SK-N-SH treated with all-trans-retinoic acid at 6 μM for 48 hours (cell line): Measurements from ENCODE around the gene VAMP5.

Experiments
- BACH2 ChIP-seq: fragments of 250-450 bp; sonication (Bioruptor Pico); IDR thresholded peaks from 2 replicates; pipeline ENCODE4 v1.9.0; 2021; ENCODE audit warnings: mild to moderate bottlenecking, borderline replicate concordance
- CSDC2 ChIP-seq: fragments of 250-450 bp; sonication (Bioruptor Pico); IDR thresholded peaks from 2 replicates; pipeline ENCODE4 v1.5.0; 2020; ENCODE audit warnings: mild to moderate bottlenecking, moderate library complexity
- PPARA ChIP-seq: fragments of 250-450 bp; sonication (Bioruptor Pico); IDR thresholded peaks from 2 replicates; pipeline ENCODE4 v1.5.0; 2020; ENCODE audit warnings: mild to moderate bottlenecking, borderline replicate concordance
- RARB ChIP-seq: fragments of 250-450 bp; sonication (Bioruptor Pico); IDR thresholded peaks from 2 replicates; pipeline ENCODE4 v1.8.0; 2021; ENCODE audit warnings: mild to moderate bottlenecking, moderate library complexity
- TOX ChIP-seq: fragments of 250-450 bp; sonication (Bioruptor Pico); IDR thresholded peaks from 2 replicates; pipeline ENCODE4 v1.8.0; 2021; ENCODE audit warnings: mild to moderate bottlenecking, moderate library complexity, borderline replicate concordance
- ZFP3 ChIP-seq: fragments of 250-450 bp; sonication (Bioruptor Pico); IDR thresholded peaks from 2 replicates; pipeline ENCODE4 v1.5.0; 2020; ENCODE audit warnings: mild to moderate bottlenecking, moderate library complexity
- ZNF565 ChIP-seq: fragments of 450-650 bp; formaldehyde crosslinking; conservative IDR thresholded peaks from 2 replicates; pipeline ENCODE4 v1.5.0; 2020; ENCODE audit warnings: low read depth, mild to moderate bottlenecking, moderate library complexity
- ZNF8 ChIP-seq: fragments of 450-650 bp; formaldehyde crosslinking; IDR thresholded peaks from 2 replicates; pipeline ENCODE4 v1.5.0; 2020; ENCODE audit warnings: mild to moderate bottlenecking, moderate library complexity
- TF ChIP-seq, protein P1 (sequence below): fragments of 250-450 bp; sonication (Bioruptor Pico); IDR thresholded peaks from 2 replicates; pipeline ENCODE4 v1.5.1; 2020; ENCODE audit warnings: low read depth, mild to moderate bottlenecking, moderate library complexity
- TF ChIP-seq, protein P2 (sequence below): fragments of 250-450 bp; sonication (Bioruptor Pico); IDR thresholded peaks from 2 replicates; pipeline ENCODE4 v1.8.0; 2021; ENCODE audit warnings: low read depth, mild to moderate bottlenecking, moderate library complexity, borderline replicate concordance
- TF ChIP-seq, protein P3 (sequence below): fragments of 250-450 bp; sonication (Bioruptor Pico); IDR thresholded peaks from 2 replicates; pipeline ENCODE4 v1.5.0; 2020; ENCODE audit warnings: mild to moderate bottlenecking, moderate library complexity
- TF ChIP-seq, protein P4 (sequence below): fragments of 250-450 bp; sonication (Bioruptor Pico); IDR thresholded peaks from 2 replicates; pipeline ENCODE4 v1.8.0; 2020; ENCODE audit warnings: mild to moderate bottlenecking, moderate library complexity, borderline replicate concordance

DNA sequence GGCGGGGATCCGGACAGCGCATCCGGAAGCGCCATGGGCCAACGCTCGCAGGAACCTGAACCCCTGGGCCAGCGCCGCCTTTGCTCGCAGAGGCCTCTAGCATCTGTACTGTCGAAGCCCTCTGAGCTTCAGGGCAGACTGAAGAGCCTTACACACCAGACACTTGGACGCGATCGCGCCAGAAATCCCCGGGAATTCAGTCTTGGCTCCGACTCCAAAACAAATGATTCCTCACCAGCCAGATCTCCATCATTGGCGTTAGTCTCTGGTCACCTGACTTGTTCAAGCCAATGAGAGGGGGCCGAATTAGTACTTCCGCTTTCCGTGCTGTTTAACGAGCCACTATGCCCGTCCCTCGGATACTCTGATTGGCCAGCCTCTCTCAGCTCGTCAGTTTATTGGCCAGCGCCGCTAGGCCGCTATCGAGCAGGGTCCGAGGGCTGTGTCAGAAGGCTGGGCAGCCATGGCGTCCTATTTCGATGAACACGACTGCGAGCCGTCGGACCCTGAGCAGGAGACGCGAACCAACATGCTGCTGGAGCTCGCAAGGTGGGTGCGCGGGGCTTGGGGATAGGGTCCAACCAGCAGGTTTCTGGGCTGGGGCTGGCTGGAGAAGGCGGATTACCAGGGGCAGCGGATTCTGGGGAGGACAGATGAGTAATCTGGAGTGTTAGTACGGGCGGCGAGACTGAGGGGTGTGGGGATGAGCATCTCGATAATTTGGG is 11.2 kb downstream of the VAMP5 start, which contains the start of gene RNF181:
- TF ChIP-seq ZFP3 (CRISPR knock-in tag) (no peak), PPARA (no peak), RARB (CRISPR knock-in tag) (no peak), CSDC2 (CRISPR knock-in tag) (no peak), ZNF8 (CRISPR knock-in tag) (no peak), ZNF565 (no peak), BACH2 (no peak), TOX (CRISPR knock-in tag) (no peak)
- TF ChIP-seq, protein P1, sequence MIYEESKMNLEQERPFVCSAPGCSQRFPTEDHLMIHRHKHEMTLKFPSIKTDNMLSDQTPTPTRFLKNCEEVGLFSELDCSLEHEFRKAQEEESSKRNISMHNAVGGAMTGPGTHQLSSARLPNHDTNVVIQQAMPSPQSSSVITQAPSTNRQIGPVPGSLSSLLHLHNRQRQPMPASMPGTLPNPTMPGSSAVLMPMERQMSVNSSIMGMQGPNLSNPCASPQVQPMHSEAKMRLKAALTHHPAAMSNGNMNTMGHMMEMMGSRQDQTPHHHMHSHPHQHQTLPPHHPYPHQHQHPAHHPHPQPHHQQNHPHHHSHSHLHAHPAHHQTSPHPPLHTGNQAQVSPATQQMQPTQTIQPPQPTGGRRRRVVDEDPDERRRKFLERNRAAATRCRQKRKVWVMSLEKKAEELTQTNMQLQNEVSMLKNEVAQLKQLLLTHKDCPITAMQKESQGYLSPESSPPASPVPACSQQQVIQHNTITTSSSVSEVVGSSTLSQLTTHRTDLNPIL (CRISPR knock-in tag): no peak
- TF ChIP-seq, protein P2, sequence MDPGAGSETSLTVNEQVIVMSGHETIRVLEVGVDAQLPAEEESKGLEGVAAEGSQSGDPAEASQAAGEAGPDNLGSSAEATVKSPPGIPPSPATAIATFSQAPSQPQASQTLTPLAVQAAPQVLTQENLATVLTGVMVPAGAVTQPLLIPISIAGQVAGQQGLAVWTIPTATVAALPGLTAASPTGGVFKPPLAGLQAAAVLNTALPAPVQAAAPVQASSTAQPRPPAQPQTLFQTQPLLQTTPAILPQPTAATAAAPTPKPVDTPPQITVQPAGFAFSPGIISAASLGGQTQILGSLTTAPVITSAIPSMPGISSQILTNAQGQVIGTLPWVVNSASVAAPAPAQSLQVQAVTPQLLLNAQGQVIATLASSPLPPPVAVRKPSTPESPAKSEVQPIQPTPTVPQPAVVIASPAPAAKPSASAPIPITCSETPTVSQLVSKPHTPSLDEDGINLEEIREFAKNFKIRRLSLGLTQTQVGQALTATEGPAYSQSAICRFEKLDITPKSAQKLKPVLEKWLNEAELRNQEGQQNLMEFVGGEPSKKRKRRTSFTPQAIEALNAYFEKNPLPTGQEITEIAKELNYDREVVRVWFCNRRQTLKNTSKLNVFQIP (CRISPR knock-in tag): no peak
- TF ChIP-seq, protein P3, sequence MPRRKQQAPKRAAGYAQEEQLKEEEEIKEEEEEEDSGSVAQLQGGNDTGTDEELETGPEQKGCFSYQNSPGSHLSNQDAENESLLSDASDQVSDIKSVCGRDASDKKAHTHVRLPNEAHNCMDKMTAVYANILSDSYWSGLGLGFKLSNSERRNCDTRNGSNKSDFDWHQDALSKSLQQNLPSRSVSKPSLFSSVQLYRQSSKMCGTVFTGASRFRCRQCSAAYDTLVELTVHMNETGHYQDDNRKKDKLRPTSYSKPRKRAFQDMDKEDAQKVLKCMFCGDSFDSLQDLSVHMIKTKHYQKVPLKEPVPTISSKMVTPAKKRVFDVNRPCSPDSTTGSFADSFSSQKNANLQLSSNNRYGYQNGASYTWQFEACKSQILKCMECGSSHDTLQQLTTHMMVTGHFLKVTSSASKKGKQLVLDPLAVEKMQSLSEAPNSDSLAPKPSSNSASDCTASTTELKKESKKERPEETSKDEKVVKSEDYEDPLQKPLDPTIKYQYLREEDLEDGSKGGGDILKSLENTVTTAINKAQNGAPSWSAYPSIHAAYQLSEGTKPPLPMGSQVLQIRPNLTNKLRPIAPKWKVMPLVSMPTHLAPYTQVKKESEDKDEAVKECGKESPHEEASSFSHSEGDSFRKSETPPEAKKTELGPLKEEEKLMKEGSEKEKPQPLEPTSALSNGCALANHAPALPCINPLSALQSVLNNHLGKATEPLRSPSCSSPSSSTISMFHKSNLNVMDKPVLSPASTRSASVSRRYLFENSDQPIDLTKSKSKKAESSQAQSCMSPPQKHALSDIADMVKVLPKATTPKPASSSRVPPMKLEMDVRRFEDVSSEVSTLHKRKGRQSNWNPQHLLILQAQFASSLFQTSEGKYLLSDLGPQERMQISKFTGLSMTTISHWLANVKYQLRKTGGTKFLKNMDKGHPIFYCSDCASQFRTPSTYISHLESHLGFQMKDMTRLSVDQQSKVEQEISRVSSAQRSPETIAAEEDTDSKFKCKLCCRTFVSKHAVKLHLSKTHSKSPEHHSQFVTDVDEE: no peak
- TF ChIP-seq, protein P4, sequence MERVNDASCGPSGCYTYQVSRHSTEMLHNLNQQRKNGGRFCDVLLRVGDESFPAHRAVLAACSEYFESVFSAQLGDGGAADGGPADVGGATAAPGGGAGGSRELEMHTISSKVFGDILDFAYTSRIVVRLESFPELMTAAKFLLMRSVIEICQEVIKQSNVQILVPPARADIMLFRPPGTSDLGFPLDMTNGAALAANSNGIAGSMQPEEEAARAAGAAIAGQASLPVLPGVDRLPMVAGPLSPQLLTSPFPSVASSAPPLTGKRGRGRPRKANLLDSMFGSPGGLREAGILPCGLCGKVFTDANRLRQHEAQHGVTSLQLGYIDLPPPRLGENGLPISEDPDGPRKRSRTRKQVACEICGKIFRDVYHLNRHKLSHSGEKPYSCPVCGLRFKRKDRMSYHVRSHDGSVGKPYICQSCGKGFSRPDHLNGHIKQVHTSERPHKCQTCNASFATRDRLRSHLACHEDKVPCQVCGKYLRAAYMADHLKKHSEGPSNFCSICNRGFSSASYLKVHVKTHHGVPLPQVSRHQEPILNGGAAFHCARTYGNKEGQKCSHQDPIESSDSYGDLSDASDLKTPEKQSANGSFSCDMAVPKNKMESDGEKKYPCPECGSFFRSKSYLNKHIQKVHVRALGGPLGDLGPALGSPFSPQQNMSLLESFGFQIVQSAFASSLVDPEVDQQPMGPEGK: no peak
